NCI-H1105 (cell line): ENCODE measurements around the gene PPP1R12C.
"Not testable (repeated sequence)": the region's sequence is repeated elsewhere in the genome, so short reads cannot be mapped to it uniquely, and the experiment has no call there.

ENCODE experiments used
- DNase-seq: peaks from one replicate; lab custom pipeline; 2025; lab: John Stamatoyannopoulos, UW

The PPP1R12C gene

GRCh38 chr19:55116859-55117662 lies at the start of gene PPP1R12C:
PPP1R12C (minus strand) TSS chr19:55117637; CDS start chr19:55117543, 94 bp downstream.
- no peak for DNase-seq

- peak; percentile 98 for DNase-seq
Measured at GRCh38 chr19:55166530-55167268, 49.3 kb upstream of the PPP1R12C start, which contains the start of gene DNAAF3. DNAAF3 (minus strand) TSS chr19:55166613; CDS start chr19:55166413, 200 bp downstream.

- DNase-seq, result peak; percentile 93
Measured at GRCh38 chr19:55165952-55166529, 48.6 kb upstream of the PPP1R12C start.

GRCh38 chr19:55161571-55162322 lies 44.3 kb upstream of the PPP1R12C start:
- DNase-seq, result no peak

- DNase-seq, result no peak
Measured at GRCh38 chr19:55160986-55161365, 43.5 kb upstream of the PPP1R12C start.

GRCh38 chr19:55160128-55160985 lies 42.9 kb upstream of the PPP1R12C start:
- peak; percentile 95 for DNase-seq

- DNase-seq, result no peak
Measured at GRCh38 chr19:55158848-55159749, 41.7 kb upstream of the PPP1R12C start.

- no peak for DNase-seq
Measured at GRCh38 chr19:55158423-55158822, 41.0 kb upstream of the PPP1R12C start.

GRCh38 chr19:55157064-55157908 lies 39.8 kb upstream of the PPP1R12C start, which contains the start of gene TNNI3:
TNNI3 (minus strand) TSS chr19:55157732; CDS start chr19:55157589, 143 bp downstream.
- no peak for DNase-seq

- peak; percentile 81 for DNase-seq
Measured at GRCh38 chr19:55156202-55157063, 39.0 kb upstream of the PPP1R12C start.

GRCh38 chr19:55155784-55156183 lies 38.3 kb upstream of the PPP1R12C start:
- DNase-seq, result not testable (repeated sequence)

GRCh38 chr19:55153652-55154264 lies 36.3 kb upstream of the PPP1R12C start:
- no peak for DNase-seq

- DNase-seq, result no peak
Measured at GRCh38 chr19:55152017-55152416, 34.6 kb upstream of the PPP1R12C start.

- DNase-seq, result no peak
Measured at GRCh38 chr19:55149078-55150003, 31.9 kb upstream of the PPP1R12C start, which contains the start of gene TNNT1. TNNT1 (minus strand) TSS chr19:55149206; CDS start chr19:55147157, 2,049 bp downstream.

GRCh38 chr19:55147545-55148251 lies 30.3 kb upstream of the PPP1R12C start:
- no peak for DNase-seq
